Hematopoietic multipotent progenitor cell treated with erythropoietin and hydrocortisone succinate and interleukin-3 and kit ligand, for 17 days (in vitro differentiated cells): Measurements from ENCODE around the gene JAZF1.

Experiments
- DNase-seq: peaks from one replicate; pipeline ENCODE4 v3.0.0-alpha.2; 2015; ENCODE audit warnings: low spot score

Gene JAZF1

DNA sequence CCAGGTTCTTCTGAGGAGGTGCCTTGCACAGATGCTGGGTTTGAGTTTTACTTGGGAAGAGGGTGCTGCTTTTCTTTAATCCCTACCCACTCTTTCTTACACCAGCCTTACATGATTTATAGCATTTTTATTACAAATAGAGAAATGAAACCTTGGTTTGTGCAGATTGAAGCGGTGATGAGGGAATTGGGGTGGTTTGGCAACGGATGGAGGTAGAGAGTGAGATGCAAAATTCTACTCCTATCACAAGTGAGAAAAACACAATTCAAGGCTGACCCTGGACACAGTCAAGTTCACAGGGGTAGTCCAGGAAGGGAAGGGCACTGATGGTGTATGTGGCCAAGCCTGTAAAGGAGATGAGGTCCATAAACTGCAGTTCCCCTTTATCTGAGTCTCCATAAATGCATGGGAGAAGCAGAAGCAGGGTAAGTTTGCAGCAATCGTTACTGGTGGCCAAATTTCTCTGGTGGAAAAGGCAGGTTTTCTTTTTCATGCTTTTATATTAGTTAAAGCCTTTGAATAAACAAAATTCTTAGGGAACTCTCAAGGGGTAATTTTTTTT, 214.3 kb downstream of the JAZF1 start:
- DNase-seq, result no peak

DNA sequence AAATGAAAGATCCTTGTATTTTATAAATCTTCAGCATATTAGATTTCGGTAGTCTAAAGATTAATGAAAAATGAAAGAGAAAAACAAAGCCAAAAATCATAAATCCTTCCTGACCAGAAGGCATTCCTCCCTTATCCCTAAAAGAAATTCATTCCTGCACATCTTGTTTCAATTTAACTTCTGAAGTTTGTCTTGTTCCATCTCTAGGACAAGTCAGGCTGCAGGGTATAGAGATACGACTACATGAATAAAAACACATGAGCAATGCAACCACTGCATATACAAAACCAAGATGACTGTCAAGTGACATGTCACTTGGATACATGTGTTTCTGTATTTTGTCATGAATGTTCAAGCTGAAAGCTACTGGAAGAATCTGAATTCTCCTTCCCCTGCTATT, 214.9 kb downstream of the JAZF1 start:
- no peak for DNase-seq

DNA sequence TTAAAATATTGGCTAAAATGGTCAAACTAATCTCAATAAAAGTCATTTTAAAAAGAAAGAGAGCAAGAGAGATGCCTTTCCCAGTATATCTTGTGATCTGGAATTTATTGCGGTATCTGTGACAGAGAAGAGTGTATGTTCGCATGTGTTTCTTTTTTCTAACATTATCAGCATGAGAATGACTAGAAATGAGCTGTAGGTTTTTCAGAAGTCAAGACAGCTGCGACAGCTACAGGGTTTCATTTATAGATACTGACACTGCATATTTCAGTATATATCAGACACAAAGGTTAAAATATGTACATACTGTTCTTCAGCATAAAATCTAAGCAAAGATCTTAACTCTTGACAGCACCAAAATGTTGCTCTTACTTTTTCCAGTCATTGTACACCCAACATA, 215.8 kb downstream of the JAZF1 start:
- DNase-seq, result no peak

DNA sequence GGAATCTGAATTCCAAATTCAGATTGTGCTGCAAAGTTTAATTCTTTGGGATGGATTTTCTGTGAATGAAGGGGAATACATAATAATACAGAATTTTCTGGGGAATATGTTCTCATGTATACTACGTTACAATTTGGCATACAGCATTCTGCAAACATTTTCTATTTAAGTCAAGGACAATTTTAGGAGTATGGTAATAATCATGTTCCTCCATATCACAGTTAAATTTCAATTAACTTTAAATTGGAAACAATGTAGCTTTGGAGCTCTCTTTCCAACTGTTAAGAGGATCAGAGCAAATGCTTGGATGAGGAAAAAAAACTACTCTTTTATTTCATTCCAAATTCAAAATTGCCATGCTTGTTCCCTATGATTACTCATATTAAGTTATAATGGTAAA, 217.5 kb downstream of the JAZF1 start:
- DNase-seq, result no peak

DNA sequence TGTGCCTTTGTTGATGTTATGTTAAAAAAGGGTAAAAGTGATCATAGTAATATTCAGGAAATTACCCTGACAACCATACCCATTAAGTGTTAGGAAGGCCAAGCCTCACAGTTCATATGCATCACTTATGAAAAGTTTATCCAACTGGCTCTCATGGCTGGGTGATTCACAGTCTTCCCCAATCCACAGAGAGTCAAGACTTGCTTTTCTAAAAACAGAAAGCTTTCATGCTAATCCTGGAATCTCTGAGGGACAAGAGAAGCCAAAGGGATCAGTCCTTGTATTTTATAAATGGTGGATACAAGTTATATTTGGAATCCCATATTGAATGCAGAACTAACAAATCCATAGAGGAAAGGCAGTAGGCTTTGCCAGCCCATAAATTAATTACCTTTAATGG, 218.3 kb downstream of the JAZF1 start:
- no peak for DNase-seq

DNA sequence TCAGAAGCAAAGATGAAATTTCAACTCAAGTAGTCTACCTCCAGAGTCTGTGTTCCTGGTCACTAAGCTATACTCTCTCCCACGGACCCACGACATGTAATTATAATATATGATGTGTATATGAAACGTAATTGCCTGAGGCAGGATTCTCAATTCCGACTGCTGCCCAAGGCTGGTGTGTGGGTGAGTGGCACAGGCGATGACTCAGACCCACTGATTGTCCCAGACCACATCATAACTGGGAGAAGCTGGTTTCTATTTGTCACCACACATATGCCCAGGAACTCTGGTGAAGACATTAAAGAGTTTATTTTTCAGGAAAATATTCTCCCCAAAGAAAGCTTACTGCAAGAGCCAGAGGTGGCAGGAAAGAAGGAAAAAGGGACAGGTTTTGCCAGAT, 219.3 kb downstream of the JAZF1 start:
- no peak for DNase-seq

DNA sequence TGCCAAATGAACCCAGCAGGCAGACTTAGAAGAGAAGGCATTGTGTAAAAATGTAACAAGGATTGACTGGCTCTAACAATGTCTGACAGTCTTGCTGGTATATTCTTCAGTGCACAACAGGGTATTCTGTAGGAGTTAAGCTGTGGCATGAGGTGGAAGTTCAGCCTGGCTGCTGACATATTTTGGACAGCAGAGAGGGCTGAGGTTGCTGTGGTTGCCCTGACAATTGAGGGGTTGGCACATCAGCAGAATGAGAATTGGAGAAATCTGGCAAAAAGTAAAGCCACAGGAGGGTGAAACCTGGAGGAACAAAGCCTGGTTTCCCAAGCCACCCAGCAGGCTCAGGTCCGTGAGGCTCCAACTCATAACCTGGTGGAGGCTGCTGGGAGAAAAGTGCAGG, 220.2 kb downstream of the JAZF1 start:
- no peak for DNase-seq

DNA sequence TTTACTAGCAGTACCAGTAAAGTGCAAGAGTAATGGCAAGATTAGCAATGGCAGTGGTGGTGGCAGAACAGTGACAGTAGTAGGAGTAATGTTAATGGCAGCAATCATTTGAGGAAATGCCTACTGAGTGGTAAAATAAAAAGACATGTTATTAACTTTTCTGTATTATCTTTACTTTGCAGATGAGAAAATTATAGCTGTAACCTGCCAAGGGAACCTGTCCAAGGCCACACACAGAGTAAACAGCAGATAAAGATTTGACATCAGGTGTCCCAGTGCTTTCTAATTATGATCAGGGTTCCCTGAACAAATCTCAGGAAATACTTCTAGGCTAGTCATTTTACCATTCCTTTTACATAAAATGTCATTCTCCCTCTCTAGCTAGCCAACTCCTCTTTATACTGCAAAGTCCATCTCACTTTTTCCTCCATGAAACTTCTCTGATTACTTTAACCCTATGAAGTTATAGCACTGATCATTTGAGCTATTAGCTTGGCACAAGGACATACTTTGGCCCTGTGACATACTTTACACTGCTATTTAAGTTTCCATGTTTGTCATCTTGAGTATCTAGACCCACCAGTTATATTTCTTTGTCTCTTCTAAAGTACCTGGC, 221.6 kb downstream of the JAZF1 start:
- no peak for DNase-seq

DNA sequence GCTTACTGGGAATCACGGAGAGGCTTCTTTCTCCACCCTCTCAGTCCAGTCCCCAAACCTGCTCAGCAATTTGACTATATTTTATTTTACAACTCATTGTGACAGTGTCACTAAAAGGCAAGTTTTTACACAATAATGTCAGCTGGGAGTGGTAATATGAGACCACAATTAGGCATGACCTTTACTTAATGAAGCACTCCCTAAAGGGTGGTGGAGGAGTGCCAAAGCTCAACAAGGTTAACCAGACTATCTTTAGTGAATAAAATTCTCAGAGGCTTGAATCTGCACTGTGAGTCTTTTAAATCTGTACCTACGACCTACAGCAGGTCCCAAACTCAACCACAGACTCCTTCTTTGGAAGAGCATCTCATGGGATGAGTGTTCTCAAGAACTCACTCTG, 225.0 kb downstream of the JAZF1 start:
- DNase-seq, result no peak

DNA sequence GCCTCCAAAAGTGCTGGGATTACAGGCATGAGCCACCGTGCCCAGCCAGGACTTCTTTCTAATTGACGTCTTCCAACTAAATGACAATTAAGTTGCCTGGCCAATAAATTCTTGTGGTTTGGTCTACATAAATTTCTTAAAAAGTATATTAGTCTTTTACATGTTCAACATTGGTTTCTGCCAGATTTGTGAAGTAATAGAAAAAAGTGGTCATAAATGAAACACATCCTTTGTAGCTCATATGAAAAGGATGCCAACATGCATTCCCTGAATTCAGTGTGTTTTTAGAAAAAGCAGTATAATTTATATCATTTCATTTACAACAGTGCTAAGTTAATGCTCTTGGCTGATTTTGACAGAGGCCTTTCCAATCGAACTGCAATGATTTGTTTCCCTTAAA, 225.6 kb downstream of the JAZF1 start:
- no peak for DNase-seq

DNA sequence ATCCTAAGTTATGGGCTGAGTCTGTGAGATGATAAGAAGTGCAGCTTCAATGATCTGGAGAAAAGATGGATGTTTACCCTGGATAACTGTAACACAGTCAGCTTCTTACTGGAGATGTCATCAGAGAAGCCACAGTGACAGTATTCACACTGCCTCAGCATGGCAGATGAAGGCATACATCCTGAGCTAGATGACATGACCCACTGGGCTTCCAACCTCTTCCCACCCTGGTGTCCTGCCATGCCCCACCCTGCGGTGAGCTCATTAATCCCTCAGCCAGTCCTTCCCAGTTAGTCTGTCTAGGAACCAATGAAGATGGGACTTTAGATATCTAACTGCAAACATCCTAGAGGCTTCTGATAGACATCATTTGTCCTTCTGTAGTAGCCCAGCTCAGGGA, 226.8 kb downstream of the JAZF1 start:
- DNase-seq, result no peak

DNA sequence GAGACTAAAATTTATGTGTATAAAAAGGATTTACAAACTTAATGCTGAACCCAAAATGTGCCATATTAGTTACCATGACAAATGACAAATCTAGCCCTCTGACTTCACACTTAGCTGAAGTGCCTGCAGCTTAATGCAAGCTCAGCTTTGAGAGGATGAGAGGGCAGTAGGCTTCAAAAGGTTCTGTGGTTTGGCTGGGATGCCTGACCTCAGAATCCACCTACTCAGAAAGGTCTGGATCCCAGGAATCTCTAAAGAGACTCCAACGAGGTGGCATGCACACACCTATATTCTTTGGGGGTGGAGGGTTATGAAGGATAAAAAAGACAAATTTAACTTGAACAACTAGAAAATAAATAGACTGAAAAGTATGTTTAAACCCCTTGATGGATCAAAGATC, 227.2 kb downstream of the JAZF1 start:
- no peak for DNase-seq

DNA sequence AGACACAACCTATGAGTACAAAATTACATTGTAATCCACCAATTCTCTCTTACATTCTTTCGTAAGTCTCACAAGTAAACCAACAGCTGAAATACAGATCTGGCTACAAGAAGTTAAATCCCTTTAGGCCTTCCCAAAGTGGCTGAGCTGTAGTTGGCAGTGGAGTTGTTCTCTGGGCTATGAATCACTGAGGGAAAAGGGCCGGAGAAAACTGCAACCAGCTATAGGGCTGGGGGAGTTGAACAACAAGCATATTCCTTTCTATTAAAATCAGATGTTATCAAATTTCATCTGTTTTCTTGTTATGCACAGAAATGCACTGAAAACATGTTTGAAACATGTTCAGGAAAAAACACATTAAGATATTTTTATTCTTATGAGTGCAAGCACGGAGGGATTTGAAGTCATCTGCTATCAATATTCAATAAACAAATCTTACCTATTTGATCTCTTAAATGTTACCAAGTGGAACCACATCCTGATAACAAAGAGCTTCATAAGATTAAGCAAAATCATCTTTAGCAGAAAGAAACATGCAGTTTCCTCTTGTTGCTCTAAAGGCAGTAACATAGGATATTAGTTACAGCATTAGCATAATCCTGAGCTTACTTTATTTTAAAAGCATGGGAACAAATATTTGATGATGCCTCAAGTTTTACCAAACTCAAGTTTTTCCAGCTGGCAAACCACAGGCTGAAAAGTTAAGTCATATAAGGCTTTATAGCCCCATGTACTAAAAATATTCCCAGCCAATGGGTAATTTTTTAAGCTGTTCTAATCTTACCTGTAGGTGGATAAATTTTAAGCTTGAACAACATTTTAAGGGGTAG, 227.9 kb downstream of the JAZF1 start:
- DNase-seq, result no peak

DNA sequence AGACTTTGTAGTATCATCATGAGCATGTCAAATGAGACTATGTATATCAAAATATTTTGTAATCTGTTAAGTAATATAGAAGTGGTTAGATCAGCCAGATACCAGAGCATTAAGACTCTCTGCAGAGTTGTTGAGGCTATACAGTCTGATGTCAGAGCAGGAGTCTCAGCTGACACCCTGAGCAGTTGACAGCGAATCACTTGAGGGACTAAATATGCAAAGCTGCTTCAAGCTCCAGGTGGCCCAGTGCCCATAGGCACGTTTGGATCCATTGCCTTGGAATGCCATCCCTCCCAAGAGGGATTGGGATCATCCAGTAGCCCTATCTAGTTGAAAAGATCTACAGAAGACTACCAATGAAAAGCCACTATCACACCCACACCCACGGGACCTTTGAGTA, 230.5 kb downstream of the JAZF1 start:
- DNase-seq, result no peak

DNA sequence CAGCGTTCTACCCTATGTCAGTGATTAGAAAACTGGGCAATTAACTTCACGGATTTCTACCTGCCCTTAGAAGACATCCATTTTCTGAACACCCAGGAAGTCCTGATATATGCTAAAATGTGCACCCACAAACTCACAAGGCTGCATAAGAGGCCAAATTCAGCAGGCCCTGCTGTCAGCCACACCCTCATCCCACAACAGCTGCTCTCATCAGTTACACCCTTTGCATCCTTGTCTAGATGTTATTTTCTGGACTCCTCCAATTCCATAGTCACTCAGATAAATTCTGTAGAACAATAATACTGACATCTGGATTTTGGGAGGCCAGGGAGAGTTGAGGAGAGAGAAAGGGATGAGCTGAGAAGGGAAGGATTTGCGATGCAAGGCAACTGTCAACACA, 231.7 kb downstream of the JAZF1 start:
- DNase-seq, result no peak

DNA sequence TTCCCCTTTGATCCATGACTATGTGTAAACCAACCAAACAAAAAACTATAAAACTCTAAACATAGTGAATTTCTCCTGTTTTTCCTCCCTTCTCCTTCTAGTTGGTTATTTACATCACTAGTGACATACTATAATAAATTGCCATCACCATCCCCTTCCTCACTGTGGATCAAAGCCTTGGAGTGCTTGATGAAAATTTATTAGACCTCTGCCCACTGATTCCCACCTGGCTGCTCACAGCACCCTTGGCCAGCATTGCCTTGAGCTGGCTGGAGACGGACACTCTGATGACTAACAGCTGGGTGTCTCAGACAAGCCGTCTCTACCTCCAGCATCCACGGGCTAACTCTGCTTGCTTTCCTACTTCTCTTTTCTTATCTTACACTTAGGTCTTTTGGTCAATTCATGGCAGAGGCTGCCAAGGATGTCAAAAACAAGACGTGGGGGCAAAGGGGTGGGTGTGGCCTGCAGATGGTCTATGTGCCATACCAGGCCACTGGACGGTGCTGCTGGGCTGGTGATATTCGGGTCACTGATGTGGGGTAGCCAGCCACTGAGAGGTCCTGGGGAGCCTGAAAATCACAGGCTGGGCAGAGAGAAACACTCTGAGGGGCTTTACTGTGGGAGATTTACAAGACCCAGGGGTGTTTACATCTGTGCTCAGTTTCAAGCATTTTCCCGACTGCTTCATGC, 232.9 kb downstream of the JAZF1 start:
- DNase-seq, result no peak

DNA sequence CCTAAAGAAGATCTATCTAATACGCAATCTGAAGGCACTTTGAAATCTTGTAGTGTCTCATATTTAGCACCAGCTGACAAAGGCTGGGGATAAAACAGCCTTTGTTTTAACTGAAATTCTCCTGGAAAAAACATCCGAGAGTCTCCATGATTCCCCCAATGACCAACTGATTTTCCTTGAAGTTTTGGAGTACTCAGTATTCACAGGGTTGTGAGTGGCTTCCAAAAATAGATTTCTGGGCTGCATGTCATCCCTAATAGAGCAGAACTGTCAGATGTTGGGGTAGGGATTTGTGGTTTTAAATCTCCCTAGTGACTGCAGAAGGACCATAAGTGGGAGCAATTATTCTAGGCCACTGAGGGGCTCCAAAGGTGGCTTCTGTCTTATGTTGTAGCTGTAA, 234.2 kb downstream of the JAZF1 start:
- DNase-seq, result no peak

DNA sequence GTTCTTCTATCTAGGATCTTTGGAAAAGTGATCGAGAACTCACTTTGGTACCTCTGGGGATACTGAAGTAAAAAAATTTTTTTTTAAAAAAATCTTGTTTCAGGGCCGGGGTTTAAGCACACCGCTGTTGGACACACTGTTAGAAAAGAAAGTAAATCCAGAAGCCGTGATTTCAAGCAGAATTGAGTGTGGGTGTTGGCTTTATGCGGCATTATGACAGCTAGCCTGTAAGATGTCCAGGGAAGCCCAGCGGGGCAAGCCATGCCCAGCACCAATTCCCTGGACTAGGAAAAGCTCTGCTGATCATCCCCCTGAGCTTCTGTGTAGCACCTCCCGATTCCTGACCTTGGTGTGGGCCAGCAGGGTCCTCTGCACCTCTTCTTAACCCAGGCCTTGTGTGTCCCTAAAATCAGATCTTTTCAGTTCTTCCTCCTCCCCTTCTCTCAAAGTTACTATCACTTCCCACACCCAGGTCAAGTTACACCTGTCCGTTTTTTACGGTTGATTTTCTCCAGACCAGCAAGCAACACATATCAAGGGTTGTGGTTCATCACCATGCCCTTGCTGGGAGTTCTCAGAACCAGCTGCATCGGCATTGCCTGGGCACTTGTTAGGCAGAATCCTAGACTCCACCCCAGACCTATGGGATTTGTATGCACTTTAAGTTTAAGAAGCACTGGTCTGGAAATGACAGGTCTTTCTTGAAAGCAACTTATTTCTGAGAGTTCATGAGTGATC, 235.4 kb downstream of the JAZF1 start:
- no peak for DNase-seq

DNA sequence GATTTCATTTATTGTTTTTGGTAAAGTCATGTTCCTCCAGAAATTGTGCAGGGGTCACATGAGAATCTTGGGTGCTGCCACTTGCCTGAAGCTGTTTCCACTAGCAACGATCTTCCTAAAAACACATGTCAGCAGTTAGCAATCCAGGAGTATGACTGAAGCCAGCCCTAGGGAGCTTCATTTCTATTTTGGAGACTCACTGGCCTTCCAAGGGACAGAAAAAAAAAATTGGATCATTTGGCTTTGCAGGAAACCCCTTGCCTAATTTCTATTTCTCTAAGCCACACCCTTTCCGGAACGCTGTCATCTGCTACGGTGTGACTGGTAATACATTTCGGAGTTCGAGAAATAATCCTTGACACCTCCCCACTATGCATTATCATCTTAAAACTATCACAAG, 236.0 kb downstream of the JAZF1 start:
- DNase-seq, result no peak

DNA sequence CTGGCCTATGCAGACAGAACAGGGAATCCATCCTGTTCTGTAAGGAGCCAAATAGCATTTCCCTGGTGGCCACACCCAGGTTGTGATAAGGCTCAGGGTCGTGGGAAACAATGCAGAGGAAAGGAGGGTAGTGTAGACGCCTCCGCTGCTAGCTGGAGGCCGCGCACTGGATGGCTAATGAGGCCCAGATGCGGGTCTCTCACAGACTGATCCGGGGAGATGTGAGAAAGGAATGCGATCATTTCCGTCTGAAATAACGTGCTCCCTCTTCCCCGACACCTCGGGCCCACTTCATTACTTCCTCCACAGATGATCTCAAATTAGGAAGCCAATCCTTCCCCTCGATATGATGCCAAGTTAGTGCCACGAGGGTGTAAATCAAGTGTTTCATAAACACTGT, 237.4 kb downstream of the JAZF1 start:
- no peak for DNase-seq

DNA sequence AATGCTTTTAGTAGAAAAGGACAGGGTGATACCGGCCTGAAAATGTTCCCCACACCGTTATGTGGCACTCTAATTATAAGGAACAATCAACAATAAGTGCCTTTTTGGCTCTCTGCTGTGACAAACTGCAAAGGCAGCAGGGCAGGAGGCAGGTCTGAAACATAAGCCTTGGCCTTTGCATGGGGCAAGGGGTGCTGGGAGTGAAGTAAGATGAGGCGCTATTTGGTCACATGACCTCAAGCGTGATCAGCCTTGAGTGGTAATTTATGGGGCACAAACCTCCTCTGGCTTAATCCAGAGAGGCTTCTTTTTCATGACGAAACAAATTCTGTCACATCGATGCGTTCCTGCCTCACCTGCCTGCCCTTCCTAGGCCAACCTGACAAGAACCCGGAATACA, 237.9 kb downstream of the JAZF1 start:
- no peak for DNase-seq

DNA sequence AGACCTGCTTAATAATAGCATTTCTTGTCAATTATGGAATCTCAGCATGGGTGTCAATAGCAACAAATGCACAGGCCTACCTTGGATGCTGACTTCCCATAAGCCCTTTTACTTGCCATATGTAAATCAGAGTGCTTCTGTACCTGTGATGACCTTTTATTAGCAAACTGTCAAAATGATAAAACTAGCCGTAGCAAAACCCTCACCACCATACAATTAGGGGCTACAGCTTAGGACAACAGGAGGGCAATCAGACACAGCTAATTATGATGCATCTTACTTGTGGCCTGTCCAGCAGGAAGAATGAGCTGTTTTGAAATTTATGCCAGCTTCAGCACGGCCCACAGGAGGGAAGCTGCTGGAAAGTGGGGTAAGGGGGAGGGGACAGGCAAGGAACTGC, 239.1 kb downstream of the JAZF1 start:
- no peak for DNase-seq
